ENCODE data around the gene PLCXD1. TPM values are rescaled to one million over a fixed set of nuclear protein-coding genes. Genes with fewer than 3 reads are reported as not detected.
A peak's percentile ranks its signal among the peaks of the same experiment; 100 is the strongest.
"Not testable (repeated sequence)": the region's sequence is repeated elsewhere in the genome, so short reads cannot be mapped to it uniquely, and the experiment has no call there.

PLCXD1 gene
- total and polyA plus RNA-seq, 4 donors: 6.7 to 50.6 (median 29.0) TPM

DNA sequence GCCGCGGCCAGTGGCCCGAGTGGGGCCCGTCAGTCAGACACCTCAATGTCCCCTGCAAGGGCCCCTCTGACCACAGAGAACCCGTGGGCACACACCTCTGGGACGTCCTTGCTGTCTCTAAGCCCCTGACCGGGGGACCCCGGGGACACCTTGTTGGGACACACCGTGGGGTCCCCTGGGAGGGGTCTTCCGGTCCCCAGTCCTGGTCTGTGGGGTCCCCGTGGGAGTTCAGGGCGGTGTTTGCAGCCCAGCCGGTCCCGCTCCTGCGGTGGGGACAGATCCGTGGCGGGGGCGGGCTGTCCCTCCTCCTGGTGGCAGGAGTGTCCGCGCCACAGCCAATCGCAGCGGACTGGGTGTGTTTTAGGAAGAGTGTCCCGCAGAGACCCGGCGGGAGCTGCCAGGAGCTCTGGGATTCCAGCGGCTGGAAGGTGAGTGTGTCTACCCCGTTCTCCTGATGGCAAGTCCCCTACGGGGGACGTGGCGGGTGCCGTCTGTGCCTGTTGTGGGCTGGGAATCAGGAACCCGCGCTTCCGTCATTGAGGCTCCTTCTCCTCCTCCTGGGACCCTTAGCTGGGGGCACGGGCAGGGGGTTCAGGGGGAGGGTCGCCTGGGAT is 5.1 kb upstream of the PLCXD1 start:
- Histone ChIP-seq H3K27ac (ENCODE audit: low read depth, low read length) (no peak overlapping the region), H3K4me1 (ENCODE audit: control insufficient read depth, insufficient read depth, low read length) (peaks cover 21% of the 10 kb centered on the region), H3K9me3 (ENCODE audit: control insufficient read depth, insufficient read depth, low read length) (no peaks in the 10 kb centered on the region), H3K27me3 (ENCODE audit: control insufficient read depth, insufficient read depth, low read length) (peaks cover 17% of the 10 kb centered on the region), H3K4me3 (ENCODE audit: low read depth, low read length) (peak overlapping the region; percentile 50), H3K36me3 (ENCODE audit: control insufficient read depth, insufficient read depth, low read length) (no peaks in the 10 kb centered on the region)
- DNase-seq (ENCODE audit: low read depth in 4 of 6, low spot score in 6 of 6): peak in 2 of 6 donors; percentile 10 to 57
- WGBS (ENCODE audit: insufficient coverage): 2% methylated on average over 36 of the region's 36 CpGs

DNA sequence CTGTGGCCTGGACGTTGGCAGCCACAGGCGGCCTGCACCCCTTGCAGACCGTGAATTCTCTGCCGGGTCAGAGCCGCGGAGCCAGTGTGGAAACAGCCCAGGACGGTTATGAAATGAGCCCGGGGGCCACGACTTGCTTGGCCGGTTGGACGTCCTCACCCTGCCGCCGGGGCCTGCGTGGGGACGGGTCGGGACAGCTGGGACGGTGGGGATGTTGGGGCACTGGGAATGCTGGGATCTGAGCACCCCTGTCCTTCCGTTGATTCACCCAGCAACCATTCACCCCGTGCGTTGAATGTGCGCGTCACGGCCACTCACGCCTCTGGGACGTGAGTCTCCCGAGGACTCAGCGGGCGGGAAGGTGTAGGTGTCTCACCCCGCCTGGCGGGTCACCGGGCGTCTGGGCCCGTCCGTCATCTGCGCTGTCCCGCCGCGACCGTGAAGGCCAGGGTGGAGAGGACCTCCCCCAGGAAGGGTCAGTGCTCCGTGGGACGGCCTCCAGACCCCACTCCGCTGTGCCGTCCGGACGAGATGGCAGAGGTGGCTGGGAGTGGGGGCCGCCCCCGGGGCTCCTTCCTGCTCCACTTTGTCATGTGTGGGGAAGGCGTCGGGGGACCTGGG is 4.5 kb upstream of the PLCXD1 start:
- Histone ChIP-seq H3K27me3 (ENCODE audit: control insufficient read depth, insufficient read depth, low read length) (peaks cover 17% of the 10 kb centered on the region), H3K4me3 (ENCODE audit: low read depth, low read length) (peak overlapping the region; percentile 50), H3K9me3 (ENCODE audit: control insufficient read depth, insufficient read depth, low read length) (no peaks in the 10 kb centered on the region), H3K36me3 (ENCODE audit: control insufficient read depth, insufficient read depth, low read length) (no peaks in the 10 kb centered on the region), H3K4me1 (ENCODE audit: control insufficient read depth, insufficient read depth, low read length) (peaks cover 27% of the 10 kb centered on the region), H3K27ac (ENCODE audit: low read depth, low read length) (no peak overlapping the region)
- WGBS (ENCODE audit: insufficient coverage): 7% methylated on average over 45 of the region's 49 CpGs
- DNase-seq (ENCODE audit: low read depth in 4 of 6, low spot score in 6 of 6): no peak

DNA sequence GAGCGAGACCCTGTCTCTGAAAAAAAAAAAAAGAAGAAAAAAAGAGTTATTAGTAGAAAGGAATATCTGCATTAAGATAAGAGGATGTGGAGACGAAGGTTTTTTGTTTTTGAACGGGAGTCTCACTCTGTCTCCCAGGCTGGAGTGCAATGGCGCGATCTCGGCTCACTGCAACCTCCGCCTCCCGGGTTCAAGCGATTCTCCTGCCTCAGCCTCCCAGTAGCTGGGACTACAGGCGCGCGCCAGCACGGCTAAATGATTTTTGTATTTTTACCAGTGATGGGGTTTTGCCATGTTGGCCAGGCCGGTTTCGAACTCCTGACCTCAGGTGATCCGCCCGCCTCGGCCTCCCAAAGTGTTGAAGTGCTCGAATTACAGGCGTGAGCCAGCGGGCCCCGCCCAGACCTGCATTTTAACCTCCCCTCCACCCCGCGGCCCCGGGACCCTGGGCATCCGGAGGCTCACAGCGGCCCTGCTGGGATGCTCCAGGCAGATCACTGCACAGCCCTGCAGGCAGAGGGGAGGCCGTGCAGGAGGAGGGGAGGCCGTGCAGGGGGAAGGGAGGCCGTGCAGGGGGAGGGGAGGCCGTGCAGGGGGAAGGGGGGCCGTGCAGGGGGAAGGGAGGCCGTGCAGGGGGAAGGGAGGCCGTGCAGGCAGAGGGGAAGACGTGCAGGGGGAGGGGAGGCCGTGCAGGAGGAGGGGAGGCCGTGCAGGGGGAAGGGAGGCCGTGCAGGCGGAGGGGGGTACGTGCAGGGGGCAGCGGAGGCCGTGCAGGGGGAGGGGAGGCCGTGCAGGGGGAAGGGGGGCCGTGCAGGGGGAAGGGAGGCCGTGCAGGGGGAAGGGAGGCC is 1.2 kb upstream of the PLCXD1 start:
- Histone ChIP-seq H3K36me3 (ENCODE audit: control insufficient read depth, insufficient read depth, low read length) (peaks cover 11% of the 10 kb centered on the region), H3K27me3 (ENCODE audit: control insufficient read depth, insufficient read depth, low read length) (peaks cover 17% of the 10 kb centered on the region), H3K4me1 (ENCODE audit: control insufficient read depth, insufficient read depth, low read length) (peaks cover 37% of the 10 kb centered on the region)
- H3K9me3 ChIP-seq (ENCODE audit: control insufficient read depth, insufficient read depth, low read length); H3K4me3 ChIP-seq (ENCODE audit: low read depth, low read length); H3K27ac ChIP-seq (ENCODE audit: low read depth, low read length): not testable (repeated sequence)
- WGBS (ENCODE audit: insufficient coverage): 91% methylated on average over 26 of the region's 45 CpGs
- DNase-seq (ENCODE audit: low read depth in 4 of 6, low spot score in 6 of 6): peak in 1 of 6 donors; percentile 45

DNA sequence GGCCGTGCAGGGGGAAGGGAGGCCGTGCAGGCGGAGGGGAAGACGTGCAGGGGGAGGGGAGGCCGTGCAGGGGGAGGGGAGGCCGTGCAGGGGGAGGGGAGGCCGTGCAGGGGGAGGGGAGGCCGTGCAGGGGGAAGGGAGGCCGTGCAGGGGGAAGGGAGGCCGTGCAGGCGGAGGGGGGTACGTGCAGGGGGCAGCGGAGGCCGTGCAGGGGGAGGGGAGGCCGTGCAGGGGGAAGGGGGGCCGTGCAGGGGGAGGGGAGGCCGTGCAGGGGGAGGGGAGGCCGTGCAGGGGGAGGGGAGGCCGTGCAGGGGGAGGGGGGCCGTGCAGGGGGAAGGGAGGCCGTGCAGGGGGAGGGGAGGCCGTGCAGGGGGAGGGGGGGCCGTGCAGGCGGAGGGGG is 459 bp upstream of the PLCXD1 start:
- Histone ChIP-seq H3K4me1 (ENCODE audit: control insufficient read depth, insufficient read depth, low read length) (peaks cover 31% of the 10 kb centered on the region), H3K36me3 (ENCODE audit: control insufficient read depth, insufficient read depth, low read length) (peaks cover 18% of the 10 kb centered on the region), H3K27me3 (ENCODE audit: control insufficient read depth, insufficient read depth, low read length) (peaks cover 13% of the 10 kb centered on the region)
- DNase-seq (ENCODE audit: low read depth in 4 of 6, low spot score in 6 of 6); H3K4me3 ChIP-seq (ENCODE audit: low read depth, low read length); H3K9me3 ChIP-seq (ENCODE audit: control insufficient read depth, insufficient read depth, low read length); H3K27ac ChIP-seq (ENCODE audit: low read depth, low read length): not testable (repeated sequence)
- WGBS (ENCODE audit: insufficient coverage): no CpG with 5 or more reads among the region's 24 CpGs

DNA sequence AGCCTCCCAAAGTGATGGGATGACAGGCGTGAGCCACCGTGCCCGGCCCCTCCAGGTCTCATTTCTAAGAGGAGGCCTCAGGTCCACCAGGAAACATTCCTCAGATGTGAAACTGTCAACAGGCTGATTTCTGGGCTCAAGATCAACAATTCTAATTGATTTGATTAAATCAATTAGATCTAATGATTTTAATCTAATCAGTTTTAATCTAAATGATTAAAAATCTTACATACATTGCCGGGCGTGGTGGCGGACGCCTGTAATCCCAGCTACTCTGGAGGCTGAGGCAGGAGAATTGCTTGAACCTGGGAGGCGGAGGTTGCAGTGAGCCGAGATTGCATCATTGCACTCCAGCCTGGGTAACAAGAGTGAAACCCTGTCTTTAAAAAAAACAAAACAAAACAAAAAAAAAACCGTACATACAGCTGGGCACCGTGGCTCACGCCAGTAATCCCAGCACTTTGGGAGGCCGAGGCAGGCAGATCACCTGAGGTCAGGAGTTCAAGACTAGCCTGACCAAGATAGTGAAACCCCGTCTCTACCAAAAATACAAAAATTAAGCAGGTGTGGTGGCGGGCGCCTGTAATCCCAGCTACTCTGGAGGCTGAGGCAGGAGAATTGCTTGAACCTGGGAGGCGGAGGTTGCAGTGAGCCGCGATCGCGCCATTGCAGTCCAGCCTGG is 960 bp downstream of the PLCXD1 start:
- H3K4me1 ChIP-seq (ENCODE audit: control insufficient read depth, insufficient read depth, low read length): peaks cover 17% of the 10 kb centered on the region
- H3K9me3 ChIP-seq (ENCODE audit: control insufficient read depth, insufficient read depth, low read length); H3K27me3 ChIP-seq (ENCODE audit: control insufficient read depth, insufficient read depth, low read length); H3K4me3 ChIP-seq (ENCODE audit: low read depth, low read length); H3K27ac ChIP-seq (ENCODE audit: low read depth, low read length); DNase-seq (ENCODE audit: low read depth in 4 of 6, low spot score in 6 of 6): not testable (repeated sequence)
- 61% methylated on average over 5 of the region's 21 CpGs for WGBS (ENCODE audit: insufficient coverage)
- peaks cover 23% of the 10 kb centered on the region for H3K36me3 ChIP-seq (ENCODE audit: control insufficient read depth, insufficient read depth, low read length)

DNA sequence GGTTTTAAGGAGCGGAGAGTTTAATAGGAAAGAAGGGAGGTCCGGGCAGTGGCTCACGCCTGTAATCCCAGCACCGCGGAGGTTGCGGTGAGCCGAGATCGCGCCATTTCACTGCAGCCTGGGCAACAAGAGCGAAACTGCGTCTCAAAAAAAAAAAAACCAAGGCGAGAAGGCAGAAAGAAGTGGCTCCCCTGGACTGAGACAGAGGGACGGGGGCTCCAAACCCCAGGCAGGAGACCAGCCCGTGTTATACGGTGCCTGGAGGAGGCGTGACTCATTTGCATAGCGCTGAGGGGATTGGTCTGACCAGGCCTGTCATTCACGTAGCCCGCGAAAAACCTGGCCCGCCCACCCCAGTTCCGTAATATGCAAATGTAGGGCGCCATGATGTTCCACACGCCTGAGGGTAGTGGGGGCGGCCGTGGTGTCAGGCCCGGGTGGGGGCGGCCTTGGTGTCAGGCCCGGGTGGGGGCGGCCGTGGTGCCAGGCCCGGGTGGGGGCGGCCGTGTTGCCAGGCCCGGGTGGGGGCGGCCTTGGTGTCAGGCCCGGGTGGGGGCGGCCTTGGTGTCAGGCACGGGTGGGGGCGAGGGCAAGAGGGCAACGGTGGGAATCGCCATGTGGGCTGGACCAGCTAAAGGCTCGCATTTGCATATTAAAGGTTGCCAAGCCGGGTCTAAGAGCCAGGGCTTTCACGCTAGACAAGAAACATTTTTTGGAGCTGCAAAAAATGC is 2.1 kb downstream of the PLCXD1 start:
- Histone ChIP-seq H3K4me3 (ENCODE audit: low read depth, low read length) (peak overlapping the region; percentile 52), H3K27ac (ENCODE audit: low read depth, low read length) (peak overlapping the region; percentile 17), H3K27me3 (ENCODE audit: control insufficient read depth, insufficient read depth, low read length) (no peaks in the 10 kb centered on the region), H3K36me3 (ENCODE audit: control insufficient read depth, insufficient read depth, low read length) (peaks cover 29% of the 10 kb centered on the region), H3K9me3 (ENCODE audit: control insufficient read depth, insufficient read depth, low read length) (no peaks in the 10 kb centered on the region), H3K4me1 (ENCODE audit: control insufficient read depth, insufficient read depth, low read length) (peaks cover 17% of the 10 kb centered on the region)
- peak; percentile 71 to 97 (median 81) for DNase-seq (ENCODE audit: low read depth in 4 of 6, low spot score in 6 of 6)
- 0% methylated on average over 34 of the region's 45 CpGs for WGBS (ENCODE audit: insufficient coverage)

DNA sequence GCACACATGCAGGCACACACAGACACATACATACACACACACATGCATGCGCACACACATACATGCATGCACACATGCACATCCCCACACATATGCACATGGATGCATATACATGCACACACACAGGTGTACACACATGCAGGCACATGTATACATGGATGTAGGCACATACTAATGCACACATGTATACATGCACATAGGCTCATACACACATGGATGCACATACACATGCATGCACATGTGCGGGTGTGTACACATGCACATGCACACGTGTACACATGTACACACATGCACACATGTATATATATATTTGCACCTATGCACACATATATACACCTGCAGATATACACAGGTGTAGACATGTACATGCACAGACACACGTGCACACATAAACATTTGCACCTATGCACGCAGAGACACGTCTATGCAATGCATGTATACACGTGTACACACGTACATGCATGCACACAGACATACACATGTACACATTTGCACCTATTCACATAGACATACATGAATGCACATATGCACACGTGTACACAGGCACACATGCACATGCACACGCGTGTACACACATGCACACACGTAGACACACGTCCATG is 4.0 kb downstream of the PLCXD1 start:
- H3K27me3 ChIP-seq (ENCODE audit: control insufficient read depth, insufficient read depth, low read length): no peaks in the 10 kb centered on the region
- H3K4me1 ChIP-seq (ENCODE audit: control insufficient read depth, insufficient read depth, low read length): peaks cover 17% of the 10 kb centered on the region
- 94% methylated on average over 13 of the region's 13 CpGs for WGBS (ENCODE audit: insufficient coverage)
- H3K4me3 ChIP-seq (ENCODE audit: low read depth, low read length): no peak overlapping the region
- DNase-seq (ENCODE audit: low read depth in 4 of 6, low spot score in 6 of 6): no peak
- H3K27ac ChIP-seq (ENCODE audit: low read depth, low read length): no peak overlapping the region
- peaks cover 48% of the 10 kb centered on the region for H3K36me3 ChIP-seq (ENCODE audit: control insufficient read depth, insufficient read depth, low read length)
- H3K9me3 ChIP-seq (ENCODE audit: control insufficient read depth, insufficient read depth, low read length): no peaks in the 10 kb centered on the region

DNA sequence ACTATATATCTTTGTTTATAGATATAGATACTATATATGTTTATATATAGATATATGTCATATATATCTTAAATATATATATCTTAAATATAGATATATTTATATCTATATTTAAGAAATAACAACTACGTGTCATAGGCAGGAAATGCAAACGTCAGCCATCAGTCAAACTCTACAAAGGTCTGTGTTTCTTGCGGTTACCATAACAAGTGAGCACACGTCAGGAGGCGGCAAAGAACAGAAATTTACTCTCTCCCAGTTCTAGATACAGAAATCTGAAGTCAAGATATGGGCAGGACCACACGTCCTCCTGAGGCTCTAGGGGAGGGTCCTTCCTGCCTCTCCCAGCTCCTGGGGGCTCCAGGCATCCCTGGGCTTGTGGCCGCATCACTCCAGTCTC is 6.5 kb downstream of the PLCXD1 start:
- Histone ChIP-seq H3K27ac (ENCODE audit: low read depth, low read length) (no peak overlapping the region), H3K27me3 (ENCODE audit: control insufficient read depth, insufficient read depth, low read length) (no peaks in the 10 kb centered on the region), H3K36me3 (ENCODE audit: control insufficient read depth, insufficient read depth, low read length) (peaks cover 72% of the 10 kb centered on the region), H3K4me1 (ENCODE audit: control insufficient read depth, insufficient read depth, low read length) (peaks cover 5% of the 10 kb centered on the region), H3K9me3 (ENCODE audit: control insufficient read depth, insufficient read depth, low read length) (no peaks in the 10 kb centered on the region), H3K4me3 (ENCODE audit: low read depth, low read length) (no peak overlapping the region)
- no peak for DNase-seq (ENCODE audit: low read depth in 4 of 6, low spot score in 6 of 6)
- WGBS (ENCODE audit: insufficient coverage): 93% methylated on average over 5 of the region's 7 CpGs
